NCI-H2196 (cell line): ENCODE data around the gene FRRS1.

ENCODE experiments used
- DNase-seq: peaks from one replicate; lab custom pipeline; 2025; ENCODE audit not compliant: unreplicated experiment; lab: John Stamatoyannopoulos, UW

FRRS1 gene

DNA sequence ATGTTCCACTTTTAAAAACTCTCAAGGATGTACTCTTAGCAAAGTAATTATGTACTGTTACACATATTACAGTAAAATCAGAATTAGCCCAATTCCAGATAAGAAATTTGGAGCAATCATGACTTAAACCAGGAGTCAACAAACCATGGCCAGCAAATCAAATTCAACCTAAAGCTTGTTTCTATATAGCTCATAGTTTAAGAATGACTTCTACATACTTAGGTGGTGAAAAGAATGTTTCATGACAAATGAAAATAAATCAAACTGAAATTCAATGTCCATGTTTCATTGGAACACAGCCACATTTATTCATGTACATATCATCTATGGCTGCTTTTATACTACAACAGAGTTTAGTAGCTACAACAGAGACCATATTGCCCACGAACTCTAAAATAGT is 35.1 kb downstream of the FRRS1 start:
- no peak for DNase-seq

DNA sequence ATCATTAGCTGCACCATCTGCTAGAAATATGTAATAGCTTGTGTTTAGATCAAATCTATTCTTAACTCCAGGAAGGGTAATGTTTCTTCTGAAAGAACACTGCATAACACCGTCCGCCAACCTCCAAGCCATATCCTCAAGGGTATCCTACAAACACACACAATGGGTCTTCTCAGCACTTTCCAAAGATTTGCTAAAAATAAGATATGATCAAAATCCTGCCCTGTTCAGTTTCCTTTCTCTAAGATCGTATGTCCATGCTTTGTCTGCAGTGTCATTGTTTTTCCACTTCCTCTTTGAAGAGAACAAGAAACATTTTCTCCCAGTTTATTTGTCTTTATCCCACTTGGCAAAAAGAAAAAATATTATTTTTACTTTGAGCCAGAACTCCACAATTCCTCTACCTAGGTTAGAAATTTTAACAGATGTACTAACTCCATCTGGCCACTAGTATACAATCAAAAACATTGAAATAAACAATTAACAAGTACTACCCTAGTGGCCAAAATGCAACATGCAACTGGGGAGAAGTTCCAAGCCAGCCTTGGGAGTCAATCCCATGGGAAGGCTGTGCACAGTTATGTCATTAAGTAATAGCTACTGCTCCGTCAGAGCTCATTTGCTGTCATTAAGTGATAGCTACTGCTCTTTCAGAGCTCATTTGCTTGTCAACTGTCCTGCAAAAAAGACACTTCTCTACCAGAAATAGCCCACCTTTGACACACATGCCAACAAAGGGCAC is 37.8 kb downstream of the FRRS1 start:
- no peak for DNase-seq

DNA sequence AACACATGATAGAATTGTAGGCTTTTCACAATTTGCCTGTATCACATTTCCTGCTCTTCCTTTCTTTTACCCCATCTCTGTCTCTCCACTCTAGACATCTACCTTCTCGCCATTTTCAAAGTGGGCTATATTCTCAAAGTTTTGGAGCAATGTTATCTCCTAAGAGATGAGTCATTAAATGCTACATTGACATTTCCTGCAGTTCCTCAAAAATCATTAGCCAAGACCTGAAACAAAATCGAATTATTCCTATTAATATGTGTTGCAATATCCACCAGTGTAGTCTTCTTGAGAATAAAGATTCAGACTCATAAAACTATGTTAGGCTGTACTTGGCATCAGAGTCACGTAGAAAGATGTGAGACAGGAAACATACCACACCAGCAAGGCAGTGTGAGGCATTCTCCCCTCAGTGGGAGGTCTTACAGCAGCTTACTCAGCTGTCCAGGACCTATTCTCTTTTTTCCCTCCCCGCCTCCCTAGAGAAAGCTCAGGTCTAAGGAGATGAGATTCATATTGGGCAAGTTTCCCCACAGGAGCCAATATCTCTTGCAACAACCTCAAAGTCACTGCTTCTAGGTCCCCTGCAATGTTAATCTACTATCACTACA is 38.8 kb downstream of the FRRS1 start:
- DNase-seq: no peak

DNA sequence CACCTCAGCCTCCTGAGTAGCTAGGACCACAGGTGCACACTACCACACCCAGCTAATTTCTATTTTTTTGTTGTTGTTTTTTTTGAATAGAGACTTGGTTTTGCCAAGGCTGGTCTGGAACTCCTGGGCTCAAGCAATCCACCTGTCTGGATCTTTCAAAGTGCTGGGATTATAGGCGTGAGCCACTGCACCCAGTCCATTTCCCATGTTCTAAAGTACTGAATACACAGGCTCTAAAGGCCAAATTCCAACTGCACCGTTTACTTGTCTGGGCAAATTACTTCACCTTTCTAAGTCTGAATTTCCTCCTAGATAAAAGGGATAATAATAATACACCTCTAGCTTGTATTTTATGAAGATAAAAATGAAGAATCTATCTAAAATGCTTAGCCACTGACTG is 39.6 kb downstream of the FRRS1 start:
- no peak for DNase-seq

DNA sequence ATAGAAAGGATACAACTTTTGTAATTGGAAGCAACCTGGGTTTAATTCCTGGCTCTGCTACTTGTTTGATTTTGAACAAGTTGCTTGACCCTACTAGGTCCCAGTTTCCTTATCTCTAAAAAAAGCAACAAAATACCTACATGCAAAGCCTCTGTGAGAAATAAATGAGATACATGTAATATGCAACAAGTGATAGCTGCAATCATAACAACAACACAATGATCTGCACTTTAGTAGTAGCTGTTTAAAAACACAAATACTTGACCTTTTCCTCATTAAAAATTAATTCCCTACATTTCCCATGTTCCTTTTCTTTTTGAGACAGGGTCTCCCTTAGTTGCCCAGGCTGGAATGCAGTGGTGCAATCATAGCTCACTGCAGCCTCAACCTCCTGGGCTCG is 40.0 kb downstream of the FRRS1 start:
- no peak for DNase-seq

DNA sequence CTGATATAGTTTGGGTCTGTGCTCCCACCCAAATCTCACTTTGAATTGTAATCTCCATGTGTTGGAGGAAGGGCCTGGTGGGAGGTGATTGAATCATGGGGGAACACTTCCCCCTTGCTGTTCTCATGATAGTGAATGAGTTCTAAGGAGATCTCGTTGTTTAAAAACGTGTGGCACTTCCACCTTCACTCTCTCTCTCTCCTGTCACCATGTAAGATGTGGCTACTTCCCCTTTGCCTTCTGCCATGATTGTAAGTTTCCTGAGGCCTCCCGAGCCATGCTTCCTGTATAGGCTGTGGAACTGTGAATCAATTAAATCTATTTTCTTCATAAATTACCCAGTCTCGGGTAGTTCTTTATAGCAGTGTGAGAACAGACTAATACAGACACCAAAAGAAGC is 40.4 kb downstream of the FRRS1 start:
- no peak for DNase-seq

DNA sequence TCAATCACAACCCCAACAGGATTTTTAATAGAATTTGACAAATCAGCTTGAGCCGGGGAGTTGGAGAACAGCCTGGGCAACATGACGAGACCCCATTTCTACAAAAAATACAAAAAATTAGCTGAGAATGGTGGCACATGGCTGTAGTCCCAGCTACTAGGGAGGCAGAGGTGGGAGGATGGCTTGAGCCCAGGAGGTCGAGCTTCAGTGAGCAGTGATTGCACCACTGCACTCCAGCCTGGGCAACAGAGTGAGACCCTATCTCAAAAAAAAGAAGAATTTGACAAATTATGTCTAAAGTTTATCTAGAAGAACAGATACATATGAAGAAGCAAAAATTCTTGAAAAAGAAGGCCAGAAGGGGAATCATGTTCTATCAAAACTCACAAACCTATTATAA is 43.2 kb downstream of the FRRS1 start:
- no peak for DNase-seq

DNA sequence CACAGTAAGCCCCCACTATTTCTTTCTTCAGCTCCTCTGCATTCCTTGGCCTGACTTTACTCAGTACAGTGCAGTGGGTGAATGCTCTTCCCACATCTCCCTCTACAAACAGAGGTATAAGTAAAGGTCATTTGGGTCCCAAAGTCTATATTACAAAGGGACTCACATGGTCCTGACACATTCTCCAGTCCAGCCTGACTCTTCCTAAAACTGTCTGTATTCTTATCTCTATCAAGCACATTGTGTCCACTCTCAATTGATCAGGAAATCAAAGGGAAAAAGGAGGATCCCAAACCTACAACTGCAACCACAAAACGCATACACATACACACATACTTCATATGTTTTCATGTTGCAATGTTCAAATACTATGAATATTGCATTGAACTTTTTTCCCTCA is 49.4 kb downstream of the FRRS1 start:
- DNase-seq: no peak

DNA sequence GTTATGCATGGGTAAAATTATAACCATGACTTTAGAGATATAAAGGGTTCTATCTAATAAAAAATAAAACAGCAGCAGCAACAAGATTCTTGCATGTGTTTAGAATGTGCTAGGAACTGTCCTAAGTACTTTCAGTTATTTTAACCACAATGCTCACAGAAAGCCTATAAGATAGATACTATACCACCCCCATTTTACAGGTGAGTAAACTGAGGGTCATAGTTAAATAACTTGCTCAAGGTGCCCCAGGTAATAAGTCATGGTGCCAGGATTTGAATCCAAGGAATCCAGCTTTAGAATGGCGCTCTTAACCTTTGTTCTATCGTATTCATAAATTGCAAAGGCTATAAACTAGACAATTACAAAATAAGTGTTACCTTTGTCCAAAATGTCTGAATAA is 53.4 kb downstream of the FRRS1 start:
- no peak for DNase-seq

DNA sequence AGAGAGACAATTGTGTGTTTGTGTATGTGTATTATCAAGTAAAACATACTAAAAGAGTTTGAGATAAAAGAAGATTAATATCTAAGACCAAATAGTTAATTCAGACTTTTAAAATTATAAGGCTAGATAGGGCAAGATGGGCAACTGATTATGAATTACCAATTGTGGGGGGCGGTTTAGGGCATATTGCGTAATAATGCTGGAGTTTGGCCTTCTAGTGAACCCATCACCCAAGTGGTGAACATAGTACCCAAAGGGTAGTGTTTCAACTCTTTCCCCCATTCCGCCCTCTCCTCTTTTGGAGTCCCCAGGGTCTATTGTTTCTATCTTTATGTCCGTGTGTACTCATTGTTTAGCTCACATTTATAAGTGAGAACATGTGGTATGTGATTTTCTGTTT is 55.4 kb downstream of the FRRS1 start:
- DNase-seq: no peak

DNA sequence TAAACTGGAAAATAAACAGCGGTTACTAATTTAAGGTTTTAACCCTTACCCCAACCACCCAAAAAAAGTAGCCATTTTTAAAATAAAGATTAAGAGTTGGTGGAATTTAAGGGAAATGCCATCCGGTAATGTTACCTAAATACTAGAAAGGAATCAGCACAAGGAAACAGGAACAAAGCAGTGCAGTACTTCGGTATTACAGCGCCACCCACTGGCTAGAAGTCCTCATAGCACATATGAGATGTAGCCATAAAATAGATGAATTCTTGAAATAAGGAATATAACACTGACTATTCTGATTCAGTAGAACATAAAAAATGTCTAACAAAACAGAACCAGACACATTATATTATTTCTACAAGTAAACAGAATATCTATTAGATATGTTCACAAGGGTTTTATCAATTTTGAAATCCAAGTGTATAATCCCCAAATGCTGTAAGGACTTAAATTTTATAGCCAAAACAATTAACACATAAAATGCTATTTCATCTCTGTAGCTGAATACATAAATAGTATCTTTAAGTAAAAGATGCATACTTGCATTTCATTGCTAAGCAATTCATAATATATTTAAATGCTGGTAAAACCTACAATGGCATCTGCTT is 58.8 kb downstream of the FRRS1 start:
- DNase-seq: peak; percentile 59

DNA sequence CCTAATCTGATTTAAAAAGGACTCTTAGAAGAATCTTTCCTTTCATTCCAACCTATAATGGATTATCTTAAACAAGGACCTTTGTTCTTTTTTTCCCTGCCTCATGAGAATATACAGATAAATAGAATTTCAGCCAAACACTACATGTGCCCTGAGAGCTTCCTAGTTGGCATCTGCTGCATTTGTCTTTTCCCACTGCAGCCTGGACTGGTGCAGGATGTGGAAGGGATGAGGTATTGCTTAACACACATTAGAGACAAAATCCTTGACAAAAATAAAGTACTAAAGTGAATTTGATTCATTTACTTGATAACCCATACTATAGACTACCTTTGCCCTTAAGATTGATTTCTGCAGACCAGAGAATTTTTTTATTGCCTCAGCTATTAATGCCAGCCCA is 61.0 kb downstream of the FRRS1 start:
- no peak for DNase-seq

DNA sequence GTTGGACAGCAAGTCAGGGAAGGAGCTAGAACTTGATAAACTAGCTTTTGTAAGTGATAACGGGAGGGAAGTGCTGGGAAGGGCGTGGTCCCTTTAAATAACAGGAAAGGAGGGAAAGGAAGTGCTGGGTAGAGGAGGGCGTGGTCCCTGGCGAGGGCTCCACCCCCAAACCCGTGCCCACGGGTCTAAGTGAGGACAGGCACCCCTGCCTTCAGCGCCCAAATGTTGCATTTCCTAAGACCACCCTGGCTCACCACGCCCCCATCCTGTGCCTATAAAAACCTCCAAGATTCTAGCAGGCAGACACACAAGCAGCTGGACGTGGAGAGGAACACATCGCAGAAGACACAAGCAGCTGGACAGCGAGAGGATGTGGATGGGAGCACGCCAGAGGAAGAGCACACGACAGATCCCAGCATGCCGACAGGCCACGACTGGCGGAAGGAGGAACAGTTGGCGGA is 62.0 kb downstream of the FRRS1 start:
- DNase-seq: no peak

DNA sequence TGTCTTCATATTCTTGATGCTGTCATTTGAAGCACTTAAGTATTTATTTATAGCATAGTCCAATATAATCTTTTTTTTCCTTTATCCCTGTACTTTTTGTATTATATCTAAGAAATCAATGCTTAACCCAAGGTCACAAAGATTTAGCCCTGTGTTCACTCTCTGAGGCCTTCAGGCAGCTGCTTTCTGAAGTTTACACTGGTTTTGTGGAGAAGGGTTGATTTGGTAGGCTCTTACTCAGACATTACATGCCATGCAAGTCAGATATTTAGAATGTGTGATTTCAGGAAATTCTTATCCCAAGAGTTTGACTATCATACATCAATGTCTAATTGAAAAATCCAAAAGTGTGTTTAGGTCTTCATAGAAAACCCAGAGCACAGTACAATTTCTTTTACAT is 64.2 kb downstream of the FRRS1 start:
- DNase-seq: no peak

DNA sequence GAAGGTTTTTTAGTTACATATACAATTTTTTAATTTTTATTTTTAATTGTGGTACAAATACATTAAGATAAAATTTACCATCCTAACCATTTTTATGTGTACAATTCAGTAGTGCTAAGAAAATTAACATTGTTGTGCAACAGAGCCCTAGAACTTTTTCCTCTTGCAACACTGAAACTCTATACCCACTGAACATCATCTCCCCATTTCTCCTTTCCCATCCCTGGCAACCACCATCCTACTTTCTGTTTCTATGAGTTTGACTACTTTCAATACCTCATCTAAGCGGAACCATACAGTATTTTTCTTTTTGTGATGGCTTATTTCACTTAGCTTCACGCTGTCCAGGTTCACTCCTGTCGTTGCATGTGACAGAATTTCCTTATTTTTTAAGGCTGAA is 66.4 kb downstream of the FRRS1 start:
- DNase-seq: no peak

DNA sequence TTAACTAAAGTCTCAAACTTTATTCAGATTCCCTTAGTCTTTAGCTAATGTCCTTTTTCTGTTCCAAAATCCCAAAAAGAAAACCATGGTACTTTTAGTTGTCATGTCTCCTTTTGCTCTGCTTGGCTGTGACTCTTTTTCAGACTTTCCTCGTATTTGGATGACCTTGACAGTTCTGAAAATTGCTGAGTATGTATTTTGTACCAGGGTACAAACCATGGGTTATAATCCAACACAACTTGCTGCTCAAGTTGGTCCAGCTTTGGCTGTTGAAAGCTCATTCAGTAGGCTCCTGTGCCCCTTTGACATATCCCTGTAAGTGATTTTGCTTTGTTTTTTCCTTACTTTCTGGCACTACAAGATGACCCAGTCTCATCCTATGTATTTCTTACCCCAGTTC is 68.9 kb downstream of the FRRS1 start:
- DNase-seq: no peak

DNA sequence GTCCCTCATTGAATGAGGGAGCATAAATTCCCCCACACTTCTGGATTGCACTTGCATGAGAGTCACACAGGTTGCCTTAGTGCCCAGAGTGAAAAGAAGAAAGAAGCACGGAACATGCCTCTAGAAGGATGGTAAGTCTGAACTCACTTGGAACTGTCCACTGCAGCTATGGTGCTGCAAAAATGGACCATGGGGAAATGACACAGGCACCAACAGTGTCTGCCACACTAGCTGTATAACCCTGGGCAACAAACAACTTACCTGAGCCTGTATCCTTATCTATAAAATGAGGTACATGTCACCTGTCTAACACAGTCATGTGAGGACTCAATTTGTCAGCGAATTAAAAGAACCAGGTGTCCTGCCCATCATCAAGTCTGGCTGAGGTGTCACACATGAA is 69.8 kb downstream of the FRRS1 start:
- no peak for DNase-seq

DNA sequence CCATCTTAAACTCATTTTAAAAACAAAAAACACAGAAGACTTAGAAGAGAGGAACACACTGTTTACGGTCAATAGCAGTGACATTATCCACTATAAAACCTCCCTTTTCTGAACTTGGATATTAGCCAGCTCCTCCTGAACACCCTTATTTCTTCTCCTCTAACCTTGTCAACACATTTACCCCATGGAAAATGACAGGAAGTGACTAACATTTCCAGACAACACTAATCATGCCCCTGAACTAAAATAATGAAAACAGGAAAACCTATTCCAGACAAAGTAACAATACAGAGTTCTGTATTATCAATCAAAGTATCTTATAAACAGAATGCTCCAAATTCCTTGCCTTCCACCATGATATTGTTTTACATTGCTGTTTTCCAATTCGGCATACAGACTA is 75.3 kb downstream of the FRRS1 start:
- DNase-seq: no peak

DNA sequence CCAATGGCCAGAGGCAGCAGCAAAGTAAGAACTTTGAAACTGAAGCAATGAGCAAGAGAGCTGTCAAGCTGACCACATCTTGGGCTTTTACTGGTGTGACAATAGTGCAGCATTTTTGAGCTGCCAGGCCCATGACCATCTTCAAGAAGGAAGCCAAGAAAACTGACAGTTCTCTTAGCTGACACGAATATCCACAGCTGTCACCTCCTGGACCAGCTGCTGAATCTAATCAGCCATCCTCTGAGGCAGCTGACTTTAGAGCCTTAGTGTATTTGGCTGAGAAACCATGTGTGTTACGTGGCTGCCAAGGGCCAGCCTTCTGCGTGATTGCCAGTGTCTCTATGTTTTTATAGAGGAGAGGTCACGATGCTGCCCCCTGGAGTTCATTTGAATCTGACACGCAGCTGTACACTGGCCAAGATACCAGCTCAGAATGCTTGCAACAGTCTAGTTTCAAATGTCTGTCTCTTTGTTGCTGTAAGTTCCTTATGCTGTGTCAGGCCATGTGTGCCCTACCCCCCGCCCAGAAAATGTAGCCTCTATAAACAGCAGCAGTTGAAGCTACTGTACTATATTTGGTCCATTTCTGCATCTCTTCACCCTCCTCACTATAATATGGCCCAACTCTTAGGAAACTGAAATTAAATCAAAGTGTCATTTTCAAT is 80.8 kb downstream of the FRRS1 start:
- peak; percentile 38 for DNase-seq

DNA sequence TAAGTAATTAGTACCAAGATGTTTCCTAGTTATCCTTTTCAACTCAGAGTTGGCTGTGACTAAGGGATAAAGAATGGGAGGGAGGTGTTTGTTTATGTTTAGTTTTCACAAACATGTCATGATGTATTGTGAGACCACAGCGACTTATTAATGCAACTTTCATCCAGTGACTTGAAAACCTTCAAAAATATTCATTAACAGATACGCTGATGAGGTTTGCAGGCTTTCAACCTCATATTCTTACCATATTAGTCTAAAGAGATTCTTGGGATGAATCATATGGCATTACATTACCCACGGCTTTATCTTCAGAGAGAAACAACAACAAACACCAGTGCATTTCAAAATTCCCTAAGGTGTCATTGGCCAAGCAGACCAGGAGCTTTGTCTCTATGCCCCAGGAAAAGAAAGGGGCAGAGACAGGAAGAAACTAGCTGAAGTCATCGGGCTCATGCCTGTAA is 84.1 kb downstream of the FRRS1 start:
- DNase-seq: no peak

DNA sequence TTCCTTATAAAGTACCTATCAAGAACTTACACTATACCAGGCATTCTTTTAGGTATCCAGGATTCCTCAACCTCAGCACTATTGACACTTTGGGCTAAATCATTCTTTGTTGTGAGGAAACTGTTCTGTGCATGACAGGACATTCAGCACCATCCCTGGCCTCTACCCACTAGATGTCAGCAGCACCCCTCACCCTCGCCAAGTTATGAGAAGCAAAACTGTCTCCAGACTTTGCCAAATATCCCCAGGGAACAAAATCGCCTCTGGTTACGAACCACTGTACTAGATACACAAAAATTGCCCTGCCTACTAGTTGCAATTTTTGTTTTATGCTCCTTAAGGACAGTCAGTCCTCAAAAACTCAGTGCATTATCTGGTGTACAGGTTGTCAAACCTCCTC is 84.9 kb downstream of the FRRS1 start:
- no peak for DNase-seq

DNA sequence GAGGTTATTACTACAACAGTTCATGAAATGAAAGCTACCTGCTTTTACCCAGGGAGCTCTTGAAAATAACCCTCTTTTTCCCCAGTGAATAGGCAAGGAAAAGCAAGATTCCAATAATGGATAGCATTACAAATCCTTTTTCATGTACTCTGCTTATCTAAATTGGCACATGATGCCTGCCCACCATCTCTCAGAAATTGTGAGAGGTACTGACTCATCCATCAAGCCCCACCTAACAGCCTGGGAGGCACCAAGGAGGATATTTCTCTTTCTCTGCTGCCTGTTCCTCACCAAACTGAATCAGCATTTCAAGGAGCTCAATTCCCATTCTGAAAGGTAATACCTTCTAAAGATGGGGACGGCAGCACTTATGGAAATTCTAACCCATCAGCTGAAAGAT is 86.2 kb downstream of the FRRS1 start:
- no peak for DNase-seq
